SU-DHL-6 (cell line): ENCODE measurements around the gene SH3RF3.

Experiments
- H2AFZ ChIP-seq: fragments of 200-600 bp; sonication (generic); 2 replicates; pipeline ENCODE4 v1.6.1; 2014; ENCODE audit warnings: low read depth, mild to moderate bottlenecking, moderate library complexity, mixed read lengths, antibody characterized with exemption, low read length; ENCODE audit not compliant: severe bottlenecking
- H3F3A ChIP-seq: fragments of 200-600 bp; shearing (Covaris generic); 2 replicates; pipeline ENCODE4 v1.6.0; 2016; ENCODE audit warnings: antibody characterized with exemption, mild to moderate bottlenecking; ENCODE audit not compliant: insufficient read depth
- H3K27ac ChIP-seq: fragments of 200-600 bp; sonication (generic); 2 replicates; pipeline ENCODE4 v1.5.1; 2016; ENCODE audit warnings: low read depth, mild to moderate bottlenecking, low read length, moderate library complexity, mixed read lengths
- H3K27me3 ChIP-seq: fragments of 200-600 bp; sonication (generic), shearing (Covaris generic); 2 replicates; pipeline ENCODE4 v1.6.0; 2014; ENCODE audit warnings: mild to moderate bottlenecking, low read length
- H3K36me3 ChIP-seq: fragments of 200-600 bp; sonication (generic); 2 replicates; pipeline ENCODE4 v1.6.1; 2014; ENCODE audit warnings: mild to moderate bottlenecking, low read length, mixed read lengths
- H3K4me2 ChIP-seq: fragments of 300-600, 200-600 bp; shearing (Covaris generic), sonication (generic); 2 replicates; pipeline ENCODE4 v1.6.0; 2014; ENCODE audit warnings: low read length, low read depth, mild to moderate bottlenecking; ENCODE audit not compliant: poor library complexity, severe bottlenecking
- H3K4me3 ChIP-seq: fragments of 200-600 bp; sonication (generic); 2 replicates; pipeline ENCODE4 v1.5.1; 2014; ENCODE audit warnings: antibody characterized with exemption, low read length, mild to moderate bottlenecking, mixed read lengths; ENCODE audit not compliant: insufficient read depth, poor library complexity, severe bottlenecking
- H3K79me2 ChIP-seq: fragments of 200-600 bp; sonication (generic); 2 replicates; pipeline ENCODE4 v1.6.1; 2014; ENCODE audit warnings: mild to moderate bottlenecking, low read length, moderate library complexity; ENCODE audit not compliant: insufficient read depth
- H3K9ac ChIP-seq: fragments of 200-600 bp; sonication (generic); 2 replicates; pipeline ENCODE4 v1.7.0; 2014; ENCODE audit warnings: mild to moderate bottlenecking, low read length
- H3K9me2 ChIP-seq: fragments of 200-600 bp; sonication (generic); replicated peaks from 2 replicates; pipeline ENCODE4 v1.6.1; 2014; ENCODE audit warnings: low read length; ENCODE audit not compliant: insufficient read depth
- H3K9me3 ChIP-seq: fragments of 200-600 bp; sonication (generic); 2 replicates; pipeline ENCODE4 v1.6.1; 2014; ENCODE audit warnings: low read length, mixed read lengths; ENCODE audit not compliant: insufficient read depth
- H4K20me1 ChIP-seq: fragments of 200-600 bp; sonication (generic); 2 replicates; pipeline ENCODE4 v1.6.1; 2014; ENCODE audit warnings: low read depth, mild to moderate bottlenecking, antibody characterized with exemption, low read length, moderate library complexity, mixed read lengths
- CTCF ChIP-seq: fragments of 200-600 bp; sonication (generic); IDR thresholded peaks from one replicate; pipeline ENCODE4 v1.5.1; 2017; ENCODE audit warnings: antibody characterized with exemption, mild to moderate bottlenecking, low read length, moderate library complexity; ENCODE audit not compliant: insufficient read depth, poor library complexity, severe bottlenecking
- EZH2phosphoT487 ChIP-seq: fragments of 200-600 bp; sonication (generic), shearing (Covaris generic); conservative IDR thresholded peaks from 2 replicates; pipeline ENCODE4 v1.6.1; 2018; ENCODE audit warnings: mild to moderate bottlenecking, antibody characterized with exemption, low read length, moderate library complexity, mixed read lengths

SH3RF3 gene

GRCh38 chr2:109295781-109296117 is 166.7 kb downstream of the SH3RF3 start:
- H4K20me1 ChIP-seq: no peaks in the 10 kb centered on the region
- no peaks in the 10 kb centered on the region for H3K36me3 ChIP-seq
- H3K4me2 ChIP-seq: no peak overlapping the region
- H3K27me3 ChIP-seq: no peaks in the 10 kb centered on the region
- H3K27ac ChIP-seq: no peak overlapping the region
- H3F3A ChIP-seq: no peaks in the 10 kb centered on the region
- H3K9me3 ChIP-seq: no peaks in the 10 kb centered on the region
- H3K4me3 ChIP-seq: no peak overlapping the region
- no peak overlapping the region for H3K9ac ChIP-seq
- TF ChIP-seq EZH2phosphoT487: no peak
- TF ChIP-seq CTCF: no peak
- H2AFZ ChIP-seq: no peak overlapping the region
- H3K79me2 ChIP-seq: no peaks in the 10 kb centered on the region
- no peaks in the 10 kb centered on the region for H3K9me2 ChIP-seq

- Histone ChIP-seq H3K27ac (no peak overlapping the region), H3F3A (no peaks in the 10 kb centered on the region), H3K79me2 (no peaks in the 10 kb centered on the region), H3K9me3 (no peaks in the 10 kb centered on the region), H3K9me2 (no peaks in the 10 kb centered on the region), H3K4me3 (no peak overlapping the region), H3K9ac (no peak overlapping the region), H2AFZ (no peak overlapping the region), H3K36me3 (no peaks in the 10 kb centered on the region), H4K20me1 (no peaks in the 10 kb centered on the region), H3K27me3 (no peaks in the 10 kb centered on the region), H3K4me2 (no peak overlapping the region)
- TF ChIP-seq EZH2phosphoT487 (no peak), CTCF (no peak)
These were observed 168.8 kb downstream of the SH3RF3 start for GRCh38 chr2:109297566-109298490.

GRCh38 chr2:109298851-109299250 is 169.8 kb downstream of the SH3RF3 start:
- Histone ChIP-seq H3F3A (no peaks in the 10 kb centered on the region), H3K9me3 (no peaks in the 10 kb centered on the region), H3K27me3 (no peaks in the 10 kb centered on the region), H2AFZ (no peak overlapping the region), H3K27ac (no peak overlapping the region), H3K36me3 (no peaks in the 10 kb centered on the region), H3K79me2 (no peaks in the 10 kb centered on the region), H3K4me2 (no peak overlapping the region), H3K9me2 (no peaks in the 10 kb centered on the region), H3K9ac (no peak overlapping the region), H3K4me3 (no peak overlapping the region), H4K20me1 (no peaks in the 10 kb centered on the region)
- TF ChIP-seq CTCF (no peak), EZH2phosphoT487 (no peak)
